ENCODE measurements around the gene STAM. TPM values are rescaled to one million over a fixed set of nuclear protein-coding genes. Genes with fewer than 3 reads are reported as not detected.

The STAM gene
- 45.6 and 56.0 TPM in 2 replicates for total RNA-seq

- Histone ChIP-seq H3K27me3 (ENCODE audit: insufficient read depth, low read length) (no peaks in the 10 kb centered on the region), H3K4me1 (ENCODE audit: insufficient read depth, low read length) (peaks cover 23% of the 10 kb centered on the region), H3K4me3 (ENCODE audit: insufficient read depth, low read length) (peak within 1 kb of the TSS; percentile 86), H3K79me2 (ENCODE audit: insufficient read depth, low read length) (peaks cover 61% of the 10 kb centered on the region), H2AFZ (ENCODE audit: low read length) (peak within 1 kb of the TSS; percentile 95), H3K4me2 (ENCODE audit: insufficient read depth, low read length) (peak within 1 kb of the TSS; percentile 88), H3K36me3 (ENCODE audit: insufficient read depth, low read length) (peaks cover 1% of the 10 kb centered on the region), H4K20me1 (ENCODE audit: insufficient read depth, low read length) (peaks cover 11% of the 10 kb centered on the region), H3K27ac (ENCODE audit: low read depth, low read length) (peak within 1 kb of the TSS; percentile 99), H3K9me3 (ENCODE audit: low read depth, low read length) (no peaks in the 10 kb centered on the region)
- peak; percentile 92 for DNase-seq (ENCODE audit: insufficient read length, low spot score, missing footprints)
- no peak for TF ChIP-seq CTCF (IDR thresholded peaks at IDR 0.05; ENCODE audit: extremely low read depth, low read depth, low read length)
Observed at GRCh38 chr10:17643755-17644484, at the start of gene STAM. Gene STAM (plus strand): TSS chr10:17644151. CDS start chr10:17644340, 189 bp downstream.

- no peak for DNase-seq (ENCODE audit: insufficient read length, low spot score, missing footprints)
- Histone ChIP-seq H3K9me3 (ENCODE audit: low read depth, low read length) (no peaks in the 10 kb centered on the region), H3K79me2 (ENCODE audit: insufficient read depth, low read length) (no peaks in the 10 kb centered on the region), H2AFZ (ENCODE audit: low read length) (no peak overlapping the region), H3K27me3 (ENCODE audit: insufficient read depth, low read length) (no peaks in the 10 kb centered on the region), H3K4me2 (ENCODE audit: insufficient read depth, low read length) (no peak overlapping the region), H3K4me1 (ENCODE audit: insufficient read depth, low read length) (no peaks in the 10 kb centered on the region), H3K27ac (ENCODE audit: low read depth, low read length) (no peak overlapping the region), H4K20me1 (ENCODE audit: insufficient read depth, low read length) (no peaks in the 10 kb centered on the region), H3K4me3 (ENCODE audit: insufficient read depth, low read length) (no peak overlapping the region), H3K36me3 (ENCODE audit: insufficient read depth, low read length) (peaks cover 10% of the 10 kb centered on the region)
- no peak for TF ChIP-seq CTCF (IDR thresholded peaks at IDR 0.05; ENCODE audit: extremely low read depth, low read depth, low read length)
Observed at GRCh38 chr10:17597386-17597785, 46.6 kb upstream of the STAM start.

GRCh38 chr10:17599089-17599488, 44.9 kb upstream of the STAM start:
- no peaks in the 10 kb centered on the region for H4K20me1 ChIP-seq (ENCODE audit: insufficient read depth, low read length)
- H3K4me1 ChIP-seq (ENCODE audit: insufficient read depth, low read length): no peaks in the 10 kb centered on the region
- H3K79me2 ChIP-seq (ENCODE audit: insufficient read depth, low read length): no peaks in the 10 kb centered on the region
- no peak overlapping the region for H3K27ac ChIP-seq (ENCODE audit: low read depth, low read length)
- no peak overlapping the region for H3K4me3 ChIP-seq (ENCODE audit: insufficient read depth, low read length)
- no peak overlapping the region for H2AFZ ChIP-seq (ENCODE audit: low read length)
- H3K9me3 ChIP-seq (ENCODE audit: low read depth, low read length): no peaks in the 10 kb centered on the region
- H3K27me3 ChIP-seq (ENCODE audit: insufficient read depth, low read length): no peaks in the 10 kb centered on the region
- peak; percentile 36 for TF ChIP-seq CTCF (IDR thresholded peaks at IDR 0.05; ENCODE audit: extremely low read depth, low read depth, low read length)
- peaks cover 4% of the 10 kb centered on the region for H3K36me3 ChIP-seq (ENCODE audit: insufficient read depth, low read length)
- DNase-seq (ENCODE audit: insufficient read length, low spot score, missing footprints): no peak
- no peak overlapping the region for H3K4me2 ChIP-seq (ENCODE audit: insufficient read depth, low read length)

- H3K4me3 ChIP-seq (ENCODE audit: insufficient read depth, low read length): no peak overlapping the region
- H3K27me3 ChIP-seq (ENCODE audit: insufficient read depth, low read length): no peaks in the 10 kb centered on the region
- H3K79me2 ChIP-seq (ENCODE audit: insufficient read depth, low read length): peaks cover 2% of the 10 kb centered on the region
- H3K9me3 ChIP-seq (ENCODE audit: low read depth, low read length): no peaks in the 10 kb centered on the region
- no peak overlapping the region for H2AFZ ChIP-seq (ENCODE audit: low read length)
- no peak overlapping the region for H3K4me2 ChIP-seq (ENCODE audit: insufficient read depth, low read length)
- DNase-seq (ENCODE audit: insufficient read length, low spot score, missing footprints): no peak
- H4K20me1 ChIP-seq (ENCODE audit: insufficient read depth, low read length): no peaks in the 10 kb centered on the region
- H3K4me1 ChIP-seq (ENCODE audit: insufficient read depth, low read length): no peaks in the 10 kb centered on the region
- peaks cover 4% of the 10 kb centered on the region for H3K36me3 ChIP-seq (ENCODE audit: insufficient read depth, low read length)
- no peak overlapping the region for H3K27ac ChIP-seq (ENCODE audit: low read depth, low read length)
- TF ChIP-seq CTCF (IDR thresholded peaks at IDR 0.05; ENCODE audit: extremely low read depth, low read depth, low read length): no peak
Observed at GRCh38 chr10:17605936-17606335, 38.0 kb upstream of the STAM start.

All from osteoblast (primary cell).